Subcutaneous adipose tissue (tissue), 4 donors: ENCODE measurements around the gene NCAPG2. TPM values are rescaled to one million over a fixed set of nuclear protein-coding genes. Genes with fewer than 3 reads are reported as not detected.

Experiments
- total RNA-seq, 4 donors: library from RNA; depleted of rRNA; stranded (reverse); fragments of >200 nt; gene quantifications; one replicate each; pipeline ENCODE4 v1.1.0, GENCODE V29; 2016
- TF ChIP-seq, protein P1 (sequence below): fragments of 450-650 bp; IDR thresholded peaks from one replicate; pipeline ENCODE4 v1.5.1; 2016; ENCODE audit warnings: low read depth, mild to moderate bottlenecking, control low read depth, antibody characterized with exemption, moderate library complexity

The NCAPG2 gene
- total RNA-seq, 4 donors from 2014 or later = 8.2 to 13.4 (median 11.3) TPM

DNA sequence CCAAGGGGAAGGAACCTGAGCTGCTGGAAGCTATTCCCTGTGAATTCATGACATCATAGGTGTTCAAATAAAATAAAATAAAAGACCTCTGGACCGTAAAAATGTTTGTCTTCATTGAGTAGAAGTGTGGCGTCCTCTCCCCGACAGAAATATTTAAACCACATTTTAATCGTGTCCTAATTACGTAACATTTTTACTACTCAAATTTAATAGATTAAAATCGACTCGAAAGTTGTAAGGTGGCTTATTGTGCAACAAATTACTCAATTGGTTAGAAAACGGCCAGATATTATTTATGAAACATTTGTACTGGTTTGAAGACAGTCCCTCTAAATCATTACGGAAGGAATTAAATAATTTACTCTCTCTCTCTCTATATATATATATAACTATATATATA is 15.5 kb upstream of the NCAPG2 start:
- TF ChIP-seq, protein P1, sequence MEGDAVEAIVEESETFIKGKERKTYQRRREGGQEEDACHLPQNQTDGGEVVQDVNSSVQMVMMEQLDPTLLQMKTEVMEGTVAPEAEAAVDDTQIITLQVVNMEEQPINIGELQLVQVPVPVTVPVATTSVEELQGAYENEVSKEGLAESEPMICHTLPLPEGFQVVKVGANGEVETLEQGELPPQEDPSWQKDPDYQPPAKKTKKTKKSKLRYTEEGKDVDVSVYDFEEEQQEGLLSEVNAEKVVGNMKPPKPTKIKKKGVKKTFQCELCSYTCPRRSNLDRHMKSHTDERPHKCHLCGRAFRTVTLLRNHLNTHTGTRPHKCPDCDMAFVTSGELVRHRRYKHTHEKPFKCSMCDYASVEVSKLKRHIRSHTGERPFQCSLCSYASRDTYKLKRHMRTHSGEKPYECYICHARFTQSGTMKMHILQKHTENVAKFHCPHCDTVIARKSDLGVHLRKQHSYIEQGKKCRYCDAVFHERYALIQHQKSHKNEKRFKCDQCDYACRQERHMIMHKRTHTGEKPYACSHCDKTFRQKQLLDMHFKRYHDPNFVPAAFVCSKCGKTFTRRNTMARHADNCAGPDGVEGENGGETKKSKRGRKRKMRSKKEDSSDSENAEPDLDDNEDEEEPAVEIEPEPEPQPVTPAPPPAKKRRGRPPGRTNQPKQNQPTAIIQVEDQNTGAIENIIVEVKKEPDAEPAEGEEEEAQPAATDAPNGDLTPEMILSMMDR = no peak

DNA sequence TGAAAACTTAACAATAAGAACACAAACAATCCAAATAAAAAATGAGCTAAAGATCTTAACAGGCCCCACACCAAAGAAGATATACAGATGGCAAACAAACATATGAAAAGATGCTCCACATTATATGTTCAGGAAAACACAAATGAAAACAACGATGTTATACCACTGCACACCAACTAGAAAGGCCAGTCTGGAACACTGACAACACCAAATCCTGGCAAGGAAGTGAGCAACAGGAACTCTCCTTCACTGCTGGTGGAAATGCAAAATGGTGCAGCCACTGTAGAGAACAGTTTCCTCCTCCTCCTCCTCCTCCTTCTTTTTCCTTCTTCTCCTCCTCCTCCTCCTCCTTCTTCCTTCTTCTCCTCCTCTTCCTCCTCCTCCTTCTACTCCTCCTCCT is 12.2 kb upstream of the NCAPG2 start:
- TF ChIP-seq, protein P1 = no peak

DNA sequence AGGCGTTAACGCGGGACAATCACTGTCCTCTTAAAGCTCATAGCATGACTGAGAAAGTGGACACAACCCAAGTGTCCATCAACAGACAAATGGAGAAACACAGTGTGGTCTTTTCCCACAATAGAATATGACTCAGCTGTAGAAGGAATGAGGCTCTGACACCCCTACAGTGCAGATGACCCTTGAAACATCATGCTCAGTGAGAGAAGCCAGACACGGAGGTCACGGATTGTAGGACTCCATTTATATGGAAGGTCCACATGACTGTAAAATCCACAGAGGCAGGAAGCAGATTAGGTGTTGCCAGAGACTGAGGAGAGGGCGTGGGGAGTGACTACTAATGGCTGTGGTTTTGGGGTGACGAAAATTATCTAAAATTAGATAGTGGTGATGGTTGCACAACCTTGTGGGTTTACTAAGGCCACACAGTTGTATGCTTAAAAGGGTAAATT is 6.1 kb upstream of the NCAPG2 start:
- TF ChIP-seq, protein P1 = no peak

DNA sequence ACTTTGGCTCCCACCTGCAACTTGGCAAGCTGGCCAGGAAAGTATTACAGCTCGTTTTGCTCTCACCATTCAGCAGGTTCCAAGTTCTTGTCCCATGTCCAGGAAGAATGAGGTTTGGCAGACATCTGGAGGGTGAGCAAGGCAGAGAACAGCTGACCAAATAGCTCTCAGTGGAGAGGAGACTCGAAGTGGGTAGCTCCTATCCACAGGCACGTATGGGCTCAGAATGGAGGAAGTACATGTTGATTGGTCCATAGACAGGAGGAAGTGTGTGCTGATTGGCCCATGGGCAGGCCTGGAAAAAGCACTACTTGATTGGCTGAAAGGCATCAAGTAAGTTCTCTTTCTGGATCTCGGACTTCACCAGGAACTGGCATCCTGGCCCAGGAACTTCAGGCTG is 3.0 kb upstream of the NCAPG2 start:
- TF ChIP-seq, protein P1 = no peak

DNA sequence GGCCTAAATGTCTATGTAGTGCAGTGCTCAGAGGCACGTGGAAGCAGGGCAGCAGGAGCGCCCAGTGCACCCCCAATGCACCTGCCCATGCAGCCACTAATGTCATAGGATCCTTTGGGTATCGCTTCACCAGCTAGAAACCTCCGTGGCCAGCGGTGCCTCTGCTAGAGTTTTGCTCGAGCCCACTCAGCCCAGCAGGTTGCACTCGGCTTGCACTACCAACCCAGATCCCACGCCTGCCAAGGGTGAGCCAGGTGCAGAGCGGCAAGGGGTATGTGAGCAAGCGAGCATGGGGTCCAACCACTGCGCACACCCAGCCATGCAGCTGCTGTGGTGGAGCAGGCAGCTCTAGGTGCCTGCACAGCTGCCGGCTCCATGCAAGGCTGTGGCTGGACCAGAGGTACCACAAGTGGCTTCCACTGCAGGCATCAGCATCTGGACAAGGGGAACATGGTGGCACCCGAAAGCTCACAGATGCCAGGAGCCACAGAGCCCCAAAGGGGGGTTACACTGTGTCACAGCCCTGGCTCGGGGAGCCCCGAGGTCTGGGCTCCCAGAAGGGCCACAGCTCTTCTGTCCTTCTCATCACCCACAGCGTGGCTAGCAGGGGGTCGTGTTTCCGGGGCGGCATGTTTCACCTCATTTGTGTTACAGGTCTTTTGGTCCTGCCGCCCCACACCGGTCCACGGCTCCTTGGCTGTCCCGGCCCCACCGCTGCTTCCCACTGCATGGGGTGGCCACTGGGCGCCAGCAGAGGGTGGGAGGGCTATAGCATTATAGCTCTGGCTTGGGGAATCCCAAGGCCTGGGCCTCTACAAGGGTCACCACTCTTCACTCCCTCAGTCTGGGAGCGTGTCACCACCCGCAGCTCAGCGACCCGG is 2.3 kb upstream of the NCAPG2 start:
- TF ChIP-seq, protein P1 = no peak

DNA sequence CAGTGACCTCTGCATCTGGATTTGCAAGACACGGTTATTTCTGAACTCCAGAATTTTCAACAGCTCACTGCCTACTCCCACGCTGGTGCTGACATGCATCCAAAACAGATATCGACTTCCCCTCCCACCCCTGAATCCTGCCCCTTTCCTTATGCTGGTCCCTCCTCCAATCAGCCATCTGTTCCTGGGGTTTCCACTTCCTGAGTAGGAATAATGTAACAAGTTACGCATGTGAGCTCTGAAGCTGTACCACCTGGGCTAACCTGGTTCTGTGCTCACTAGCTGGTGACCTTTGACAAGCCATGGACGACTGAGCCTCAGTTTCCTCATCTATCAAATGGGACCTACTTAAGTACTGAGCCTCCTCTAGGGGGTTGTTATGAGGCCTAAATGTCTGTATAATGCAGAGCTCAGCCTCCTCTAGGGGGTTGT is 1.7 kb upstream of the NCAPG2 start:
- TF ChIP-seq, protein P1 = no peak

DNA sequence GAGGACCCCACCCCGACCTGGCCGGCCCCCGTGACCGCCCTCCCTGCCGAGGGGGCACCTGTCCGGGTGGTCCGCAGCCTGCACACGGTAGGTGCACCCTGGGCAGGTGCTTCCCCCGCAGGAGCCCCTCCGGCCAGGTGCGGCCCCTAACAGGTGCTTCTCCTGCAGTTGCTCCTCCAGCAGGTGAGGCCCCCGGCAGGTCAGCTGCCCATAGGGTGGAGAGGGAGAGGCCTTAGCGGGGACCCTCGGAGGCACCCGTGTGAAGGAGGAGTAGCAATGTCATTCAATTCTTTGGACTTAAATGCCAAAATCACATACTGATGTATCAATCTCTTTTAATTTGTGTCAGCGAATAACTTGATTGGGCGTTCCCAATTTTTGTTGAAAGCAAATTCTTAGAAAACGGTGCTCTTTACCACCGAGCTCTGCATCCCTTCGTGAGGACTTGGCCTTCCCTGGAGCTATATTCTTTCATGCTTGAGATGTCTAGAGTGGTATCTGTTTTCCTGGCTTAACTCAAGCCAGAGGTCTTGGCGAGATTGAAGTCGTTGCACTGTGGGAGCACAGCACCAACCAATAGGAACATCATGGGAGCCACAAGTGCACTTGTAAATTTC is 738 bp upstream of the NCAPG2 start:
- TF ChIP-seq, protein P1 = no peak
